ENCODE measurements around the gene AKAP6. TPM values are rescaled to one million over a fixed set of nuclear protein-coding genes. Genes with fewer than 3 reads are reported as not detected.

AKAP6 gene
- total RNA-seq, 1 experiment from 2014 or later: 1.9 TPM

- H3K9me2 ChIP-seq (ENCODE audit: insufficient read depth): no peaks in the 10 kb centered on the region
- BruUV-seq (replicated peaks): no TSS peak
- ChIA-PET CTCF (no interaction called here), RAD21 (ENCODE audit: low non-redundant PET in 1 of 2, low total read pairs in 2 of 2, uncharacterized antibody in 2 of 2, unreplicated experiment in 2 of 2) (no interaction called here), POLR2A (no interaction called here)
- no peak overlapping the region for H3K4me2 ChIP-seq (ENCODE audit: low read length)
- H3K79me2 ChIP-seq (ENCODE audit: insufficient read depth, low read length): no peaks in the 10 kb centered on the region
- H4K20me1 ChIP-seq (ENCODE audit: insufficient read depth): no peaks in the 10 kb centered on the region
- TF ChIP-seq JUND (IDR thresholded peaks at IDR 0.05) (no peak), ZFX (IDR thresholded peaks at IDR 0.05) (no peak), ZBTB33 (IDR thresholded peaks at IDR 0.05; ENCODE audit: extremely low read depth, insufficient replicate concordance, low read length) (no peak), YY1 (IDR thresholded peaks at IDR 0.05; ENCODE audit: extremely low read depth, insufficient replicate concordance, low read depth, low read length) (no peak), EZH2 (IDR thresholded peaks at IDR 0.05) (no peak), CEBPB (IDR thresholded peaks at IDR 0.05; ENCODE audit: low read depth) (no peak), RAD21 (IDR thresholded peaks at IDR 0.05; ENCODE audit: low read depth) (no peak), SIN3A (IDR thresholded peaks at IDR 0.05; ENCODE audit: low read depth) (no peak), EGR1 (IDR thresholded peaks at IDR 0.05; ENCODE audit: low read depth) (no peak), FOSL1 (IDR thresholded peaks at IDR 0.05; ENCODE audit: low read depth) (no peak), ELF1 (IDR thresholded peaks at IDR 0.05; ENCODE audit: borderline replicate concordance, low read depth) (no peak), ATF3 (IDR thresholded peaks at IDR 0.05) (no peak), SP1 (IDR thresholded peaks at IDR 0.05; ENCODE audit: low read depth) (no peak), CBX3 (IDR thresholded peaks at IDR 0.05; ENCODE audit: low read depth) (no peak), CTCF (IDR thresholded peaks at IDR 0.05 in 2 of 3, conservative IDR thresholded peaks at IDR 0.05 in 1 of 3; ENCODE audit: borderline replicate concordance in 1 of 3, insufficient read depth in 1 of 3, low read depth in 2 of 3, low read length in 2 of 3) (no peak), MAX (IDR thresholded peaks at IDR 0.05) (no peak), POLR2A (IDR thresholded peaks at IDR 0.05; ENCODE audit: borderline replicate concordance, extremely low read depth, insufficient read depth, insufficient read length) (no peak), EZH2phosphoT487 (IDR thresholded peaks at IDR 0.05; ENCODE audit: borderline replicate concordance) (no peak), TCF7L2 (IDR thresholded peaks at IDR 0.05; ENCODE audit: borderline replicate concordance, extremely low read depth, insufficient read depth, insufficient read length) (no peak)
- H3K36me3 ChIP-seq (ENCODE audit: control insufficient read depth in 1 of 2, insufficient read depth in 2 of 2, low read length in 2 of 2): no peaks in the 10 kb centered on the region
- no peak overlapping the region for H3K9ac ChIP-seq (ENCODE audit: low read length)
- no peak overlapping the region for H3K27ac ChIP-seq (ENCODE audit: low read depth, low read length)
- ATAC-seq: no peak
- H3K27me3 ChIP-seq (ENCODE audit: insufficient read depth, low read length): peaks cover 26% of the 10 kb centered on the region
- H3K4me3 ChIP-seq (replicated peaks in 1 of 2; ENCODE audit: low read depth in 1 of 2, low read length in 2 of 2): no peak overlapping the region
- H2AFZ ChIP-seq (ENCODE audit: low read depth, low read length, poor library complexity, severe bottlenecking): no peak overlapping the region
- no peaks in the 10 kb centered on the region for H3K9me3 ChIP-seq (ENCODE audit: control insufficient read depth in 1 of 2, insufficient read depth in 1 of 2, low read depth in 1 of 2, low read length in 2 of 2)
- H3K4me1 ChIP-seq (ENCODE audit: control insufficient read depth in 1 of 2, insufficient read depth in 2 of 2, low read length in 2 of 2): no peaks in the 10 kb centered on the region
- no peak for DNase-seq (ENCODE audit: low read depth, low spot score)
- intact Hi-C loops (cut with micrococcal nuclease): no loop called here
Measured at GRCh38 chr14:32650030-32650429, 320.9 kb downstream of the AKAP6 start.
